HepG2 (cell line): ENCODE data around the gene HES1. TPM values are rescaled to one million over a fixed set of nuclear protein-coding genes. Genes with fewer than 3 reads are reported as not detected.
A peak's percentile ranks its signal among the peaks of the same experiment; 100 is the strongest.

ENCODE experiments used
- AHR ChIP-seq: IDR thresholded peaks from 2 replicates; pipeline ENCODE4 v1.6.1; 2018; ENCODE audit warnings: missing genetic modification reagents, missing compliant biosample characterization
- ATF4 ChIP-seq, 2 experiments: fragments of 450-650 bp in 1 of 2; sonication (generic) in 1 of 2; formaldehyde crosslinking; IDR thresholded peaks; 2 replicates each; pipeline versions ENCODE4 v1.5.0 to v1.8.0; 2020 to 2022; ENCODE audit warnings: mild to moderate bottlenecking in 1 of 2, missing genetic modification reagents in 1 of 2
- ATF7-NPFF ChIP-seq: sonication (generic); formaldehyde crosslinking; IDR thresholded peaks from 2 replicates; pipeline ENCODE4 v1.8.1; 2023; ENCODE audit warnings: mild to moderate bottlenecking, low read depth, missing genetic modification reagents, moderate library complexity
- BHLHE40 ChIP-seq: IDR thresholded peaks from 2 replicates; pipeline ENCODE4 v1.6.1; 2011; ENCODE audit warnings: low read length, improper control_type of control experiment
- CHD2 ChIP-seq: IDR thresholded peaks from 2 replicates; pipeline ENCODE4 v1.6.1; 2011; ENCODE audit warnings: low read depth, low read length, improper control_type of control experiment
- CSRNP1 ChIP-seq: sonication (generic); formaldehyde crosslinking; IDR thresholded peaks from 2 replicates; pipeline ENCODE4 v1.8.1; 2023; ENCODE audit warnings: mild to moderate bottlenecking, missing genetic modification reagents
- ETV5 ChIP-seq: IDR thresholded peaks from 2 replicates; pipeline ENCODE4 v1.6.1; 2018; ENCODE audit warnings: missing biosample characterization, missing genetic modification reagents, inconsistent platforms, borderline replicate concordance
- FOXC1 ChIP-seq: sonication (generic); formaldehyde crosslinking; IDR thresholded peaks from 2 replicates; pipeline ENCODE4 v1.8.0; 2022; ENCODE audit warnings: mild to moderate bottlenecking, missing genetic modification reagents, borderline replicate concordance
- PBX2 ChIP-seq: IDR thresholded peaks from 2 replicates; pipeline ENCODE4 v1.6.1; 2016; ENCODE audit warnings: control low read depth
- PRDM4 ChIP-seq: sonication (generic); formaldehyde crosslinking; IDR thresholded peaks from 2 replicates; pipeline ENCODE4 v1.9.0; 2021; ENCODE audit warnings: missing genetic modification reagents, borderline replicate concordance
- REPIN1 ChIP-seq: sonication (generic); formaldehyde crosslinking; IDR thresholded peaks from 2 replicates; pipeline ENCODE4 v1.8.0; 2022; ENCODE audit warnings: missing genetic modification reagents, low read depth, mild to moderate bottlenecking, borderline replicate concordance
- SMARCE1 ChIP-seq: fragments of 450-650 bp; IDR thresholded peaks from 2 replicates; pipeline ENCODE4 v1.6.1; 2017; ENCODE audit warnings: borderline replicate concordance
- SMYD3 ChIP-seq: sonication (generic); formaldehyde crosslinking; IDR thresholded peaks from 2 replicates; pipeline ENCODE4 v1.8.1; 2023; ENCODE audit warnings: mild to moderate bottlenecking, missing genetic modification reagents
- SOX6 ChIP-seq, 2 experiments: fragments of 450-650 bp in 1 of 2; sonication (generic) in 1 of 2; formaldehyde crosslinking in 1 of 2; IDR thresholded peaks; 2 replicates each; pipeline versions ENCODE4 v1.4.0 to v1.6.1; 2017 to 2020; ENCODE audit warnings: antibody characterized with exemption in 1 of 2, mild to moderate bottlenecking in 1 of 2, missing genetic modification reagents in 1 of 2
- STAT5B ChIP-seq: sonication (generic); formaldehyde crosslinking; IDR thresholded peaks from 2 replicates; pipeline ENCODE4 v1.4.0; 2020; ENCODE audit warnings: missing genetic modification reagents
- TSC22D2 ChIP-seq: sonication (generic); formaldehyde crosslinking; IDR thresholded peaks from 2 replicates; pipeline ENCODE4 v1.5.1; 2020; ENCODE audit warnings: missing genetic modification reagents, mild to moderate bottlenecking, borderline replicate concordance
- ZFP82 ChIP-seq: sonication (generic); formaldehyde crosslinking; IDR thresholded peaks from 2 replicates; pipeline ENCODE4 v1.5.1; 2020; ENCODE audit warnings: mild to moderate bottlenecking, missing genetic modification reagents, borderline replicate concordance
- ZNF180 ChIP-seq: sonication (generic); formaldehyde crosslinking; IDR thresholded peaks from 2 replicates; pipeline ENCODE4 v1.4.0; 2020; ENCODE audit warnings: low read depth, missing genetic modification reagents, borderline replicate concordance
- ZNF207 ChIP-seq: fragments of 450-650 bp; IDR thresholded peaks from 2 replicates; pipeline ENCODE4 v1.6.1; 2016; ENCODE audit warnings: antibody characterized with exemption, borderline replicate concordance
- ZNF282 ChIP-seq: fragments of 450-650 bp; IDR thresholded peaks from 2 replicates; pipeline ENCODE4 v1.6.1; 2018; ENCODE audit not compliant: partially characterized antibody
- ZNF460 ChIP-seq: sonication (generic); formaldehyde crosslinking; IDR thresholded peaks from 2 replicates; pipeline ENCODE4 v1.5.1; 2020; ENCODE audit warnings: missing genetic modification reagents, mild to moderate bottlenecking, borderline replicate concordance
- ZSCAN12 ChIP-seq: sonication (generic); formaldehyde crosslinking; IDR thresholded peaks from 2 replicates; pipeline ENCODE4 v1.9.0; 2021; ENCODE audit warnings: mild to moderate bottlenecking, missing genetic modification reagents
- ZSCAN20 ChIP-seq: sonication (generic); formaldehyde crosslinking; IDR thresholded peaks from 2 replicates; pipeline ENCODE4 v1.4.0; 2020; ENCODE audit warnings: missing genetic modification reagents, mild to moderate bottlenecking, borderline replicate concordance
- ZSCAN22 ChIP-seq: sonication (generic); formaldehyde crosslinking; IDR thresholded peaks from 2 replicates; pipeline ENCODE4 v1.4.0; 2020; ENCODE audit warnings: mild to moderate bottlenecking, missing genetic modification reagents
- polyA plus RNA-seq, 8 experiments: library from polyadenylated mRNA; depleted of rRNA in 3 of 8; stranded (reverse) in 7 of 8; unstranded in 1 of 8; fragments of >200 nt; fragmentation: Illumina TruSeq in 4 of 8; extraction: Trizol in 4 of 8; gene quantifications; 2 replicates each; pipeline versions ENCODE4 v1.2.1 to v1.2.3, GENCODE V29; 2011 to 2016; ENCODE audit warnings: low read depth in 4 of 8, missing spikeins in 1 of 8, mixed read lengths in 1 of 8; ENCODE audit not compliant: insufficient read depth in 1 of 8
- total RNA-seq, 5 experiments: library from RNA; depleted of rRNA; stranded (reverse); fragments of >200 nt; fragmentation: Illumina TruSeq; extraction: Trizol; gene quantifications; 2 replicates each; pipeline ENCODE4 v1.2.3, GENCODE V29; 2016; ENCODE audit warnings: low read depth in 1 of 5

HES1 gene
- total and polyA plus RNA-seq, 2 of the 13 experiments (the other 11 are each of a cell fraction or from before 2014, with no cell fraction given): 15.4 to 19.8 TPM

- no peak for TF ChIP-seq PBX2 (CRISPR knock-in tag)
- peak; percentile 58; the same call in 1 of the 2 replicates for TF ChIP-seq FOXC1 (CRISPR knock-in tag)
- no peak for TF ChIP-seq SOX6 (IDR thresholded peaks at IDR 0.05)
- peak; percentile 21; the same call in 1 of the 2 replicates for TF ChIP-seq SOX6 (CRISPR knock-in tag; IDR thresholded peaks at IDR 0.05)
- no peak for TF ChIP-seq ZNF180
- no peak for TF ChIP-seq ZNF207
- TF ChIP-seq AHR (CRISPR knock-in tag): no peak
- no peak for TF ChIP-seq REPIN1 (CRISPR knock-in tag)
- TF ChIP-seq CSRNP1 (CRISPR knock-in tag): no peak
- TF ChIP-seq ZSCAN22: no peak
- no peak for TF ChIP-seq TSC22D2 (CRISPR knock-in tag)
- TF ChIP-seq ATF7-NPFF (CRISPR knock-in tag): no peak
- no peak for TF ChIP-seq CHD2
- TF ChIP-seq ZSCAN20 (CRISPR knock-in tag): no peak
- peak; percentile 87 for TF ChIP-seq ETV5 (CRISPR knock-in tag)
- TF ChIP-seq ZNF460 (CRISPR knock-in tag): no peak
- TF ChIP-seq SMYD3: no peak
- no peak for TF ChIP-seq STAT5B (CRISPR knock-in tag)
- TF ChIP-seq PRDM4: no peak
- no peak; the same call in 1 of the 2 replicates for TF ChIP-seq ZFP82
- no peak for TF ChIP-seq ZNF282
- TF ChIP-seq BHLHE40: no peak
- no peak for TF ChIP-seq SMARCE1
- no peak for TF ChIP-seq ATF4 (CRISPR knock-in tag; IDR thresholded peaks at IDR 0.05)
- no peak for TF ChIP-seq ZSCAN12 (CRISPR knock-in tag)
These were observed 4.8 kb downstream of the HES1 start (continued) for GRCh38 chr3:194140520-194141414.
